Posterior cingulate gyrus (tissue), 11 donors: Measurements from ENCODE around the gene GALNT16.

Source experiments
- DNase-seq, 10 donors: peaks; one replicate each; pipeline versions ENCODE4 v3.0.0 to v3.0.0-alpha.2; 2020 to 2021; ENCODE audit warnings: mixed read lengths in 3 of 10
- intact Hi-C: fragments of 100-400 bp; cut with DNase I; formaldehyde crosslinking; loops from one replicate; pipeline ENCODE4 v1.15.1; 2023

Gene GALNT16

GRCh38 chr14:69328765-69329164 is 68.8 kb downstream of the GALNT16 start:
- intact Hi-C loops, result no loop called here
- DNase-seq, result peak in 3 of 10 donors; percentile 50 to 70 (median 60)

DNA sequence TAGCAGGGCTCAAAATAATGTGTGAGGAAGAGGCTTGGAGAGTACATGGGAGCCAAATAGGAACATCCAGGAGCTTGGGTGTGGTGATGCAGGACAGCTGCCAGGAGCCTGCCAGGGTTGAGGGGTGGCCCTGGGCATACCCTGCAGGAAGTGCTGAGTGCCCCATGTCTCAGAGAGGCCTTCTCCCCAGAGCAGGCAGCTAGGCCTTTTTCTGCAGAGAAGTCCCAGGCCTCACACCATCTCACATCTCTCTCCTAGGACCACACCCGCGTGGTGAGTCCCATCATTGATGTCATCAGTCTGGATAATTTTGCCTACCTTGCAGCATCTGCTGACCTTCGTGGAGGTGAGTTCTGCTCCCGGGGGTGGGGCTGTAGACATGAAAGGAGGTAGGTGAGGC is 71.2 kb downstream of the GALNT16 start:
- DNase-seq, result peak in 3 of 10 donors; percentile 3 to 19 (median 10)
- intact Hi-C loops, result no loop called here

GRCh38 chr14:69332782-69333395 is 72.9 kb downstream of the GALNT16 start:
- intact Hi-C loops, result no loop called here
- DNase-seq, result peak in 3 of 10 donors; percentile 31 to 59 (median 31)

- peak in 3 of 10 donors; percentile 8 to 52 (median 10) for DNase-seq
- intact Hi-C loops, result no loop called here
These were observed 73.9 kb downstream of the GALNT16 start for GRCh38 chr14:69333791-69334337.

DNA sequence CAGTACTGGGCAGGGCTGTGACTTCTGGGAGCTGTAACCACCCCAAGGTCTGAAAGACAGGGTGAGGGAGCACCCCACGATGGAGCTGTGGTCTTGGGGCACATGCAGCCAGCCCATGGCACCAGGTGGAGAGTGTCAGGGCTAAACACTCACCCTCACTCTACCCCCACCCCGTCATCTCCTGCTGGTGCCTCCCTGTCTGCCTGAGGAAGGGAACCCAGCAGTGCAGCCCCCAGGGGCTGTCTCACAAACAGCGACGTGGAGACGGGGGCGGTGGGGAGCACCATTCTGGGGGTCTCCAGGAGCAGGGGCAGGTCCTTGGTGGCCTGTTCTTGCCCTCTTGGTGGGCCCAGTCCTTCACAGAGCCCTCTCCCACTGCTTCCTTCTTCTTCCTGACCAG is 74.6 kb downstream of the GALNT16 start:
- intact Hi-C loops, result no loop called here
- DNase-seq, result peak in 3 of 10 donors; percentile 23 to 59 (median 39)

DNA sequence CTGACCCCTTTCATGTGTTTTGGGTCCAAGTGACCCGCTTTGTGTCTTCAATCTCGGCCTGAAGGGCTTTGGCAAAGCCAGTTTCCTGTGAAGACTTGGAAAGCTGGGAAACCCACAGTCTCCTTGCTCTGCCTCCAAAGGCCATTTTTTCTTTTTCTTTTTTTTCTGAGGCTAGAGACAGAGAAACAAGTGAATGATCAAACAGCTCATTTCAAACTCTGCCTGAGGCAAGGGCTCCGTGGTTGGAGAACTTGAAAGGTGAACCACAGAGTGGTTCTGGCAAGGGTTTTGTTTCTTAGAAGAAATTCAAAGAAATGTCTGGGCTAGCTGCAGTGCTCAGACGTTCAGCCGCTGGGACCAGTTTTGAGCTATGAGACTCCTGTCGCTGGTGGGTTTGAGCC is 75.4 kb downstream of the GALNT16 start:
- DNase-seq, result peak in 2 of 10 donors; percentile 26 to 64
- intact Hi-C loops, result no loop called here

DNA sequence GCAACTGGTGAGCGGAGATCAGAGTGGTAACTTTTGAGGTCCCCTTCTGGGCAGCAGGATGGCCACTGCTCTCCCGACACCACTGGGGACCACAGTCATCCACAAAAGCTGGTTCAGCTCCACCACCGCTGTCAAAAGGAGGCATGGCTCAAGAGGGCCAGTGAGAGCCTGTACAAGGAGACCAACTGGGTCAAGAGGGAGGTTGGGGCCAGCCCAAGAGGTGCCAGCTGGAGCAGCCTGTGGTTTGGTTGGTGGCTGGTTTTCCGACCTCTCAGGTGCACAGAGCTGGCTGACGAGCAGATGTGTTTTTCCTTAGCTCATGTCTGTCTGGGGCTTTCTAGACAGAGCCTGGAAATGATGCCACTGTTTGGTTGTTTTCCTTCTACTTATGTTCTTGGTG is 78.0 kb downstream of the GALNT16 start:
- intact Hi-C loops, result no loop called here
- DNase-seq, result peak in 2 of 10 donors; percentile 33 to 48

DNA sequence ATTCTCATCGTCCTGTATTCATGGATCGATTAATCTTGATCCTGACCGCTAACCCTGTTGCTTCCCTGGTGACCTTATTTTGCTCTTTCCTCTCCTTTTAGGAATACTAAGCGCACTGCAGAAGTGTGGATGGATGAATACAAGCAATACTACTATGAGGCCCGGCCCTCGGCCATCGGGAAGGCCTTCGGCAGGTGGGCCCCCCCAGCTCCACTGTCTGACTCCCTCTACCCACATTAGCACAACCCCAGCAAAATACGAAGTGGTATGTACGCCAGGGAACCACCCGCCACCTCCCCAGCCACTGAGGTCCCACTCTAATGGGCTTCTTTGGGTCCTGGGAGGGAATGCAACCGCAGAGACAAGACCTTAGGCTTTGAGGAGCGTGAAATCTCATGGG is 79.5 kb downstream of the GALNT16 start:
- DNase-seq, result peak in 2 of 10 donors; percentile 64 to 69
- intact Hi-C loops, result no loop called here

DNA sequence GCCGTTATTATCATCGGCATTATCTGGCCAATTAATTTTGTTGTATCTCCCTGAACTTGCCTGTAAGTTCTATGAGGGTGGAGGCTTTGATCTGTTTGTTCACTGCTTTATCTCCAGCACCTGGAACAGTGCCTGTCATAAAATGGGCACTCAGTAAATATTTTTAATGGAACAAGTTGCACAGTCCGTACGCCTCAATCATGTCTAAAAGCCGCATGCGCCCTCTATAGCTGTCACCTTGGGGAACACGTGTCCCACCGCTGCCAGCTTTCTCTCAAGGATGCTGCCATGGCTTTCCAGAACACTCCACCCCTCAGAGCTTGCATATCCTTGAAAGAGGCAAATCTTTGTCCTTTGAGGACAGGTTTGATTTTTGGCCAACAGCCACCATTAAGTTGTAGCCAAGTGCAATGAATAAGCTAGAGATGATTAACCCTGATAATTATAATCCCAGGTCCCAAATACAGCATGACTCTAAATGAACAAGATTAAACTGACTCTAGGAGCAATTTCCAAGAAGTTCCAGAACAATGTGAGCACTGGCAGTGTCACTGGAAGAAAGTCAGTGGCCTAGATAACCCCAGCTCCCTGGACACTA is 83.1 kb downstream of the GALNT16 start:
- DNase-seq, result peak in 1 of 10 donors; percentile 19
- intact Hi-C loops, result no loop called here

GRCh38 chr14:69344171-69344570 is 84.2 kb downstream of the GALNT16 start:
- intact Hi-C loops, result no loop called here
- no peak for DNase-seq

DNA sequence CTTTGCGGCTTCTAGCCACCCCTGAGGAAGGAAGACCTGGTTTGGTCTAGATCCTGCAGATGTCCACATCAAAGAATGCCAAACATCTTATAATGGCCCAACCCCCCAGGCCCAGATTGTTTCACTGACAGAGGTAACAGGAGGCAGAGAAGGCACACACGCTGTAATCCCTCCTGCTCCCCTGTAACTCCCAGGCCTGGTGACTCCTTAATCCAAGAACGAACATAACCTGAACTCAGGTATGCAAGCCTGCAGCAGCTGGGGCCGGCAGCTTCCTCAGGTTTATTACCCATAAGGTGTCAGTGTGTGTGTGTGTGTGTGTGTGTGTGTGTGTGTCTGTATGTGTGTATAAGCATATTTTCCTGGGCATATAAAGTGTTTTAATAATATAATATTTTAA is 85.4 kb downstream of the GALNT16 start:
- intact Hi-C loops, result no loop called here

DNA sequence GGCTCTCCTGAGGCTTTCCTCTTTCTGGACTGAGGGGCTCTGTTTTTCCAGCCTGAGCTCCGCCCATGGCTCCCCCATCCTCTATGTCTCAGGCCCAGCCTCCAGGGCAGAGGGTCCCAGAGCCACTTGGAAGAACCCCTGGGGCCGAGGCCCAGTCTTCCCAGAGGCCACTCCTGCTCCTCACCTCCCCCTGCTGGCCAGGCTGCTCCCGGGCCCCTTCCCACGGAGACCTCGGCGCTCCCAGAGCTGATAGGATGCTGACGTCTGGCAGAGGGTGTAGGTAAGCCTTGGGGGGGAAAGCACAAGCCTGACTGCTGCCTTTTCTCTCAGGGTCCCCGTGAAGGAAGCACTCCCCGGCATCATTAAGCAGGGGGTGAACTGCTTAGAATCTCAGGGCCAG is 86.8 kb downstream of the GALNT16 start:
- intact Hi-C loops, result no loop called here

More for the DNA sequence above, 85.4 kb downstream of the GALNT16 start:
- DNase-seq, result peak in 2 of 10 donors; percentile 17 to 26

DNA sequence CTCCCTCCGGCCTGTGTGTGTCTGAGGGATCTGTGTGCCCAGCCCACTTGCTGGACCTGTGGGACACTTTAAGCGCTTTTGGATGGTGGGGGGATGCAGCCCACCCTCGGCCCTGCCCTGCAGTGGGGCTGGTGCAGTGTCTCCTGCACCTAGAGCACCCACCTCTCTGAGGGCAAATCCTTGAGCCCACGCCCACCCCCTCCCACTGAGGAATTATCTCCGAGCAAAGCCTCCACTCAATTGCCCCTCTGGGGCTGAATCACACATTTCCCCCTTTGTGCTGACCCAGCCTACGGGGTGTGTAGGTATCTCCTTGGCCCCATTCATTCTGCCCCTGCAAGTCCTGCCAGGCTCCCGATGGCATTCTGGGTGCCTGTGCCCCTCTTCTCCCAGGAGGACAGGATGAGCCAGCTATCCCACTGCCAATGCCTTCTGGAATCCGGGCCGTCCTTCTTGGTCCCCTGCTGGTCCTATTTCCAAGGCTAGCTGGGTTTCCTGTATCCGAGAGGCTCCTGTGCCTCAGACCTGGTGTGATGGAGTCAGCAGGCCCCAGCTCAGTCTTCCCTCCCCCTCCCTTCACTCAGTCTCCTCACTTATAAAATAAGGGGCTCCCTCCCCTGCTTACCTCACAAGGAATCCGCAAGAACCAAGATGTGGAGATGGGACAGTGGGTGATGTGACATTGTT is 89.3 kb downstream of the GALNT16 start:
- intact Hi-C loops, result no loop called here
- peak in 2 of 10 donors; percentile 49 to 50 for DNase-seq

More for the DNA sequence above, 86.8 kb downstream of the GALNT16 start:
- peak in 1 of 10 donors; percentile 83 for DNase-seq

- DNase-seq, result peak in 1 of 10 donors; percentile 59
- intact Hi-C loops, result loop anchor here (5.0 kb wide), 1 partner anchor 89 kb away; the partner anchor contains the start of gene GALNT16
These were observed 90.9 kb downstream of the GALNT16 start for GRCh38 chr14:69350892-69351291.

DNA sequence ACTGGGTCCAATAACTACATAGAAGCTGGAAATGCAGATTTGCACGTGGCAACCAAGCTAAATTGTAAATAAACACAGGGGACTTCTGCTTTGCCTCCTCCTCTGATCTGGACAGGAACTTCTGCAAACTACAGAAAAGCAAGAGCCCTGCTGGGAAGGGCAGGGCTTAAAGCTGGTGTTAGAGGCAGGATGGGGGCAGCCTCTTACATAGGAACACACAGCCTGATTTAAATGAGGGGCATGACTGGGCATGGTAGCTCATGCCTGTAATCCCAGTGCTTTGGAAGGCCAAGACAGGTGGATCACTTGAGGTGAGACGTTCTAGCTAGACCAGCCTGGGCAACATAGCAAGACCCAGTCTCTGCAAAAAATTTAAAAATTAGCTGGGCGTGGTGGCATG is 91.4 kb downstream of the GALNT16 start:
- intact Hi-C loops, result loop anchor here (5.0 kb wide), 1 partner anchor 89 kb away; the partner anchor contains the start of gene GALNT16
- DNase-seq, result peak in 1 of 10 donors; percentile 13

DNA sequence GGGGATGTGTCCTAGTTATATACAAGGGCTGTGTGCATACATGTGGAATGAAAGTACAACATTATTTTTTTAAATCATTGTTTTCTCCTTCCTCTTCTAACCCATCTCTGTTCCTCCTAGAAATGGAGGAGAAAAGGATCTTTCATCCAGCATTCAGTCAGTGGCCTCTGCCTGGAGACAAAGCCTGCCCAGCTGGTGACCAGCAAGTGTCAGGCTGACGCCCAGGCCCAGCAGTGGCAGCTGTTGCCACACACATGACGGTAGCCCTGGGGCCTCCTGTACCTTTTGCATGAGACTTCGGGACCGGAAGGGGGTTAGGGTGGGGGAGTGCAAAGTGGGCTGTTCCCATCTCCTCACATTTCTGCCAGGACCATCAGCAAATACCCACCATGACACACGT is 92.0 kb downstream of the GALNT16 start:
- DNase-seq, result peak in 1 of 10 donors; percentile 75
- intact Hi-C loops, result loop anchor here (5.0 kb wide), 1 partner anchor 90 kb away; the partner anchor contains the start of gene GALNT16

GRCh38 chr14:69353168-69353567 is 93.2 kb downstream of the GALNT16 start:
- DNase-seq, result peak in 1 of 10 donors; percentile 49
- intact Hi-C loops, result loop anchor here (5.0 kb wide), 1 partner anchor 91 kb away; the partner anchor contains the start of gene GALNT16

GRCh38 chr14:69354383-69355153 is 94.6 kb downstream of the GALNT16 start:
- peak in 1 of 10 donors; percentile 78 for DNase-seq
- intact Hi-C loops, result loop anchor here (5.0 kb wide), 1 partner anchor 92 kb away; the partner anchor contains the start of gene GALNT16

DNA sequence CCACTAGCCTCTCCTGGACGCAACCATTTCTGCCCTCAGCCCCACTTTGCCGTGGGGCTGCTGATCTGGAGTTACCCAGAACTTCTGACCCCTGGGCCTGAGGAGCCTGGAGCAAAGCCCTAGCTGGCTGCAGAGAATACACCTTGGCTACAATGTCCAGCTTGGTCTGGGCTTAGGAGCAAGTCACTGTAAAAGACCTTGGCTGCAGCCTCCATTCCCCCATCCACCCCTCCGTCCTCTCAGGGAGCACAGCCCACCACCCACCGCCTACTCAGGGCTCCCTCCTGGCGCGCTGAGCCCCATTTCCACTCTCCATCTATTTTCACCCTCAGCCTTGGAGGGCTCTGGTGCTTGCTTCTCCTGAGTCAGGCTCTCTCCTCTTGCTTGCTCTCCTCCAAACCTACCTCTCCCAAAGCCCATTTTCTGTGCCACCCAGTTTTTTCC is 95.2 kb downstream of the GALNT16 start:
- intact Hi-C loops, result no loop called here
- peak in 1 of 10 donors; percentile 53 for DNase-seq
